ENCODE data around the gene EFCAB14. TPM values are rescaled to one million over a fixed set of nuclear protein-coding genes. Genes with fewer than 3 reads are reported as not detected.

The EFCAB14 gene
- total and polyA plus RNA-seq, 9 of the 15 experiments (the other 6 are each of a cell fraction or from before 2014, with no cell fraction given), result 7.3 to 49.0 (median 37.3) TPM

GRCh38 chr1:46643368-46643775 is 75.5 kb downstream of the EFCAB14 start (continued):
- TF ChIP-seq, protein P1, sequence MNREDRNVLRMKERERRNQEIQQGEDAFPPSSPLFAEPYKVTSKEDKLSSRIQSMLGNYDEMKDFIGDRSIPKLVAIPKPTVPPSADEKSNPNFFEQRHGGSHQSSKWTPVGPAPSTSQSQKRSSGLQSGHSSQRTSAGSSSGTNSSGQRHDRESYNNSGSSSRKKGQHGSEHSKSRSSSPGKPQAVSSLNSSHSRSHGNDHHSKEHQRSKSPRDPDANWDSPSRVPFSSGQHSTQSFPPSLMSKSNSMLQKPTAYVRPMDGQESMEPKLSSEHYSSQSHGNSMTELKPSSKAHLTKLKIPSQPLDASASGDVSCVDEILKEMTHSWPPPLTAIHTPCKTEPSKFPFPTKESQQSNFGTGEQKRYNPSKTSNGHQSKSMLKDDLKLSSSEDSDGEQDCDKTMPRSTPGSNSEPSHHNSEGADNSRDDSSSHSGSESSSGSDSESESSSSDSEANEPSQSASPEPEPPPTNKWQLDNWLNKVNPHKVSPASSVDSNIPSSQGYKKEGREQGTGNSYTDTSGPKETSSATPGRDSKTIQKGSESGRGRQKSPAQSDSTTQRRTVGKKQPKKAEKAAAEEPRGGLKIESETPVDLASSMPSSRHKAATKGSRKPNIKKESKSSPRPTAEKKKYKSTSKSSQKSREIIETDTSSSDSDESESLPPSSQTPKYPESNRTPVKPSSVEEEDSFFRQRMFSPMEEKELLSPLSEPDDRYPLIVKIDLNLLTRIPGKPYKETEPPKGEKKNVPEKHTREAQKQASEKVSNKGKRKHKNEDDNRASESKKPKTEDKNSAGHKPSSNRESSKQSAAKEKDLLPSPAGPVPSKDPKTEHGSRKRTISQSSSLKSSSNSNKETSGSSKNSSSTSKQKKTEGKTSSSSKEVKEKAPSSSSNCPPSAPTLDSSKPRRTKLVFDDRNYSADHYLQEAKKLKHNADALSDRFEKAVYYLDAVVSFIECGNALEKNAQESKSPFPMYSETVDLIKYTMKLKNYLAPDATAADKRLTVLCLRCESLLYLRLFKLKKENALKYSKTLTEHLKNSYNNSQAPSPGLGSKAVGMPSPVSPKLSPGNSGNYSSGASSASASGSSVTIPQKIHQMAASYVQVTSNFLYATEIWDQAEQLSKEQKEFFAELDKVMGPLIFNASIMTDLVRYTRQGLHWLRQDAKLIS (CRISPR knock-in tag; IDR thresholded peaks at IDR 0.05), result no peak
- TF ChIP-seq RREB1 (CRISPR knock-in tag; IDR thresholded peaks at IDR 0.05) (no peak), JUNB (CRISPR knock-in tag; conservative IDR thresholded peaks at IDR 0.05) (no peak), NR3C1 (CRISPR knock-in tag; IDR thresholded peaks at IDR 0.05) (no peak), ATF1 (CRISPR knock-in tag; IDR thresholded peaks at IDR 0.05) (no peak), ATF1 (tag; IDR thresholded peaks at IDR 0.05) (no peak), IRF2 (CRISPR knock-in tag; IDR thresholded peaks at IDR 0.05) (no peak), FOXA3 (CRISPR knock-in tag; conservative IDR thresholded peaks at IDR 0.05 in 1 of 2, IDR thresholded peaks at IDR 0.05 in 1 of 2) (peak in 1 of 2 experiments; percentile 29; a peak in 1 of 4 replicates), U2AF2 (optimal IDR thresholded peaks at IDR 0.05; ENCODE audit: low read depth, low read length) (no peak), HSF4 (CRISPR knock-in tag; IDR thresholded peaks at IDR 0.05; ENCODE audit: borderline replicate concordance) (no peak), ZNF143 (CRISPR knock-in tag; IDR thresholded peaks at IDR 0.05) (no peak), TSC22D4 (tag; IDR thresholded peaks at IDR 0.05) (no peak), GABPB1 (CRISPR knock-in tag; IDR thresholded peaks at IDR 0.05) (no peak), MEIS2 (IDR thresholded peaks at IDR 0.05; ENCODE audit: partially characterized antibody) (peak; percentile 85), HIVEP1 (CRISPR knock-in tag; IDR thresholded peaks at IDR 0.05) (no peak), XRCC3 (IDR thresholded peaks at IDR 0.05) (no peak), SIN3B (IDR thresholded peaks at IDR 0.05; ENCODE audit: low read depth) (no peak)
- TF ChIP-seq, protein P2, sequence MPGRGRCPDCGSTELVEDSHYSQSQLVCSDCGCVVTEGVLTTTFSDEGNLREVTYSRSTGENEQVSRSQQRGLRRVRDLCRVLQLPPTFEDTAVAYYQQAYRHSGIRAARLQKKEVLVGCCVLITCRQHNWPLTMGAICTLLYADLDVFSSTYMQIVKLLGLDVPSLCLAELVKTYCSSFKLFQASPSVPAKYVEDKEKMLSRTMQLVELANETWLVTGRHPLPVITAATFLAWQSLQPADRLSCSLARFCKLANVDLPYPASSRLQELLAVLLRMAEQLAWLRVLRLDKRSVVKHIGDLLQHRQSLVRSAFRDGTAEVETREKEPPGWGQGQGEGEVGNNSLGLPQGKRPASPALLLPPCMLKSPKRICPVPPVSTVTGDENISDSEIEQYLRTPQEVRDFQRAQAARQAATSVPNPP (IDR thresholded peaks at IDR 0.05; ENCODE audit: borderline replicate concordance, insufficient read depth, insufficient read length), result no peak
- TF ChIP-seq, protein P3, sequence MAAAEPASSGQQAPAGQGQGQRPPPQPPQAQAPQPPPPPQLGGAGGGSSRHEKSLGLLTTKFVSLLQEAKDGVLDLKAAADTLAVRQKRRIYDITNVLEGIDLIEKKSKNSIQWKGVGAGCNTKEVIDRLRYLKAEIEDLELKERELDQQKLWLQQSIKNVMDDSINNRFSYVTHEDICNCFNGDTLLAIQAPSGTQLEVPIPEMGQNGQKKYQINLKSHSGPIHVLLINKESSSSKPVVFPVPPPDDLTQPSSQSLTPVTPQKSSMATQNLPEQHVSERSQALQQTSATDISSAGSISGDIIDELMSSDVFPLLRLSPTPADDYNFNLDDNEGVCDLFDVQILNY (CRISPR knock-in tag; IDR thresholded peaks at IDR 0.05), result no peak

Data from K562 (cell line).